Peyer's patch (tissue), 4 donors: ENCODE measurements around the gene CCDC157.

Source experiments
- CTCF ChIP-seq, 6 experiments: fragments of 450-650 bp in 4 of 6; fragments of 200-600 bp in 2 of 6; sonication (generic) in 1 of 6; IDR thresholded peaks; one replicate each; pipeline ENCODE4 v1.5.1; 2017 to 2019; ENCODE audit warnings: antibody characterized with exemption in 6 of 6, mild to moderate bottlenecking in 3 of 6, moderate library complexity in 1 of 6
- POLR2A ChIP-seq, 2 donors: fragments of 450-650 bp; IDR thresholded peaks; one replicate each; pipeline ENCODE4 v1.5.1; 2017; ENCODE audit warnings: antibody characterized with exemption in 2 of 2, mild to moderate bottlenecking in 2 of 2, moderate library complexity in 2 of 2

GRCh38 chr22:30354644-30355043 is 2.2 kb upstream of the CCDC157 start:
- TF ChIP-seq POLR2A (IDR thresholded peaks at IDR 0.05) (no peak), CTCF (IDR thresholded peaks at IDR 0.05) (no peak)
